SK-N-SH treated with all-trans-retinoic acid at 6 μM for 48 hours (cell line): ENCODE results near the gene TSPAN9.
A peak's percentile ranks its signal among the peaks of the same experiment; 100 is the strongest.

Source experiments
- ATAC-seq: fragments of 200-7000 bp; cut with Tn5 transposase; 3 replicates; pipeline ENCODE4 v1.9.1; 2020; ENCODE audit warnings: mild to moderate bottlenecking, moderate library complexity
- ARNTL ChIP-seq: fragments of 450-650 bp; formaldehyde crosslinking; IDR thresholded peaks from 2 replicates; pipeline ENCODE4 v1.5.0; 2020; ENCODE audit warnings: low read depth, mild to moderate bottlenecking, moderate library complexity, borderline replicate concordance
- BACH2 ChIP-seq: fragments of 250-450 bp; sonication (Bioruptor Pico); IDR thresholded peaks from 2 replicates; pipeline ENCODE4 v1.9.0; 2021; ENCODE audit warnings: mild to moderate bottlenecking, borderline replicate concordance
- CREB5 ChIP-seq: fragments of 250-450 bp; sonication (Bioruptor Pico); IDR thresholded peaks from 2 replicates; pipeline ENCODE4 v1.5.1; 2020; ENCODE audit warnings: low read depth, mild to moderate bottlenecking, moderate library complexity
- CSDC2 ChIP-seq: fragments of 250-450 bp; sonication (Bioruptor Pico); IDR thresholded peaks from 2 replicates; pipeline ENCODE4 v1.5.0; 2020; ENCODE audit warnings: mild to moderate bottlenecking, moderate library complexity
- ESRRG ChIP-seq: fragments of 250-450 bp; sonication (Bioruptor Pico); IDR thresholded peaks from 2 replicates; pipeline ENCODE4 v1.6.1; 2021; ENCODE audit warnings: mild to moderate bottlenecking
- GLIS3 ChIP-seq: fragments of 250-450 bp; sonication (Bioruptor Pico); IDR thresholded peaks from 2 replicates; pipeline ENCODE4 v1.5.0; 2020; ENCODE audit warnings: mild to moderate bottlenecking, moderate library complexity
- ISL1 ChIP-seq: fragments of 250-450 bp; sonication (Bioruptor Pico); IDR thresholded peaks from 2 replicates; pipeline ENCODE4 v2.1.2; 2022; ENCODE audit warnings: mild to moderate bottlenecking, moderate library complexity
- OSR1 ChIP-seq: fragments of 250-450 bp; sonication (Bioruptor Pico); IDR thresholded peaks from 2 replicates; pipeline ENCODE4 v1.8.0; 2022; ENCODE audit warnings: moderate library complexity, mild to moderate bottlenecking, inconsistent platforms
- PATZ1 ChIP-seq: fragments of 250-450 bp; sonication (Bioruptor Pico); IDR thresholded peaks from 2 replicates; pipeline ENCODE4 v1.8.0; 2020; ENCODE audit warnings: mild to moderate bottlenecking, moderate library complexity, borderline replicate concordance
- SNAI2 ChIP-seq: fragments of 250-450 bp; sonication (Bioruptor Pico); IDR thresholded peaks from 2 replicates; pipeline ENCODE4 v1.5.0; 2020; ENCODE audit warnings: mild to moderate bottlenecking, moderate library complexity
- TCF4 ChIP-seq: fragments of 250-450 bp; sonication (Bioruptor Pico); IDR thresholded peaks from 2 replicates; pipeline ENCODE4 v1.8.0; 2021; ENCODE audit warnings: mild to moderate bottlenecking, moderate library complexity, borderline replicate concordance
- TOX ChIP-seq: fragments of 250-450 bp; sonication (Bioruptor Pico); IDR thresholded peaks from 2 replicates; pipeline ENCODE4 v1.8.0; 2021; ENCODE audit warnings: mild to moderate bottlenecking, moderate library complexity, borderline replicate concordance
- ZC3H10 ChIP-seq: fragments of 250-450 bp; sonication (Bioruptor Pico); IDR thresholded peaks from 2 replicates; pipeline ENCODE4 v1.5.1; 2021; ENCODE audit warnings: mild to moderate bottlenecking, moderate library complexity
- ZFP3 ChIP-seq: fragments of 250-450 bp; sonication (Bioruptor Pico); IDR thresholded peaks from 2 replicates; pipeline ENCODE4 v1.5.0; 2020; ENCODE audit warnings: mild to moderate bottlenecking, moderate library complexity
- ZFP30 ChIP-seq: fragments of 450-650 bp; formaldehyde crosslinking; IDR thresholded peaks from 2 replicates; pipeline ENCODE4 v1.5.0; 2022; ENCODE audit warnings: mild to moderate bottlenecking, moderate library complexity
- ZNF70 ChIP-seq: fragments of 450-650 bp; formaldehyde crosslinking; IDR thresholded peaks from 2 replicates; pipeline ENCODE4 v1.5.0; 2020; ENCODE audit warnings: mild to moderate bottlenecking, moderate library complexity
- ZNF8 ChIP-seq: fragments of 450-650 bp; formaldehyde crosslinking; IDR thresholded peaks from 2 replicates; pipeline ENCODE4 v1.5.0; 2020; ENCODE audit warnings: mild to moderate bottlenecking, moderate library complexity
- TF ChIP-seq, protein P1 (sequence below): fragments of 250-450 bp; sonication (Bioruptor Pico); IDR thresholded peaks from 2 replicates; pipeline ENCODE4 v1.5.1; 2021; ENCODE audit warnings: mild to moderate bottlenecking, moderate library complexity
- TF ChIP-seq, protein P2 (sequence below): fragments of 250-450 bp; sonication (Bioruptor Pico); IDR thresholded peaks from 2 replicates; pipeline ENCODE4 v1.5.0; 2020; ENCODE audit warnings: mild to moderate bottlenecking, moderate library complexity
- TF ChIP-seq, protein P3 (sequence below): fragments of 250-450 bp; sonication (Bioruptor Pico); IDR thresholded peaks from 2 replicates; pipeline ENCODE4 v1.8.0; 2021; ENCODE audit warnings: low read depth, mild to moderate bottlenecking, moderate library complexity, borderline replicate concordance

The TSPAN9 gene

GRCh38 chr12:3150931-3151835, 74.0 kb downstream of the TSPAN9 start:
- peak; percentile 27; the same call in 1 of the 3 replicates for ATAC-seq
- no peak for TF ChIP-seq BACH2 (CRISPR knock-in tag)
- TF ChIP-seq, protein P1, sequence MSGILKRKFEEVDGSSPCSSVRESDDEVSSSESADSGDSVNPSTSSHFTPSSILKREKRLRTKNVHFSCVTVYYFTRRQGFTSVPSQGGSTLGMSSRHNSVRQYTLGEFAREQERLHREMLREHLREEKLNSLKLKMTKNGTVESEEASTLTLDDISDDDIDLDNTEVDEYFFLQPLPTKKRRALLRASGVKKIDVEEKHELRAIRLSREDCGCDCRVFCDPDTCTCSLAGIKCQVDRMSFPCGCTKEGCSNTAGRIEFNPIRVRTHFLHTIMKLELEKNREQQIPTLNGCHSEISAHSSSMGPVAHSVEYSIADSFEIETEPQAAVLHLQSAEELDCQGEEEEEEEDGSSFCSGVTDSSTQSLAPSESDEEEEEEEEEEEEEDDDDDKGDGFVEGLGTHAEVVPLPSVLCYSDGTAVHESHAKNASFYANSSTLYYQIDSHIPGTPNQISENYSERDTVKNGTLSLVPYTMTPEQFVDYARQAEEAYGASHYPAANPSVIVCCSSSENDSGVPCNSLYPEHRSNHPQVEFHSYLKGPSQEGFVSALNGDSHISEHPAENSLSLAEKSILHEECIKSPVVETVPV (CRISPR knock-in tag), result no peak
- TF ChIP-seq, protein P2, sequence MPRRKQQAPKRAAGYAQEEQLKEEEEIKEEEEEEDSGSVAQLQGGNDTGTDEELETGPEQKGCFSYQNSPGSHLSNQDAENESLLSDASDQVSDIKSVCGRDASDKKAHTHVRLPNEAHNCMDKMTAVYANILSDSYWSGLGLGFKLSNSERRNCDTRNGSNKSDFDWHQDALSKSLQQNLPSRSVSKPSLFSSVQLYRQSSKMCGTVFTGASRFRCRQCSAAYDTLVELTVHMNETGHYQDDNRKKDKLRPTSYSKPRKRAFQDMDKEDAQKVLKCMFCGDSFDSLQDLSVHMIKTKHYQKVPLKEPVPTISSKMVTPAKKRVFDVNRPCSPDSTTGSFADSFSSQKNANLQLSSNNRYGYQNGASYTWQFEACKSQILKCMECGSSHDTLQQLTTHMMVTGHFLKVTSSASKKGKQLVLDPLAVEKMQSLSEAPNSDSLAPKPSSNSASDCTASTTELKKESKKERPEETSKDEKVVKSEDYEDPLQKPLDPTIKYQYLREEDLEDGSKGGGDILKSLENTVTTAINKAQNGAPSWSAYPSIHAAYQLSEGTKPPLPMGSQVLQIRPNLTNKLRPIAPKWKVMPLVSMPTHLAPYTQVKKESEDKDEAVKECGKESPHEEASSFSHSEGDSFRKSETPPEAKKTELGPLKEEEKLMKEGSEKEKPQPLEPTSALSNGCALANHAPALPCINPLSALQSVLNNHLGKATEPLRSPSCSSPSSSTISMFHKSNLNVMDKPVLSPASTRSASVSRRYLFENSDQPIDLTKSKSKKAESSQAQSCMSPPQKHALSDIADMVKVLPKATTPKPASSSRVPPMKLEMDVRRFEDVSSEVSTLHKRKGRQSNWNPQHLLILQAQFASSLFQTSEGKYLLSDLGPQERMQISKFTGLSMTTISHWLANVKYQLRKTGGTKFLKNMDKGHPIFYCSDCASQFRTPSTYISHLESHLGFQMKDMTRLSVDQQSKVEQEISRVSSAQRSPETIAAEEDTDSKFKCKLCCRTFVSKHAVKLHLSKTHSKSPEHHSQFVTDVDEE (CRISPR knock-in tag), result no peak

GRCh38 chr12:3152011-3152511, 74.9 kb downstream of the TSPAN9 start:
- ATAC-seq, result no peak
- no peak for TF ChIP-seq CREB5 (CRISPR knock-in tag)
- TF ChIP-seq, protein P1 (CRISPR knock-in tag), result no peak
- TF ChIP-seq ISL1, result no peak
- no peak for TF ChIP-seq TOX (CRISPR knock-in tag)
- TF ChIP-seq CSDC2 (CRISPR knock-in tag), result no peak
- no peak for TF ChIP-seq OSR1 (CRISPR knock-in tag)
- no peak for TF ChIP-seq ZFP3 (CRISPR knock-in tag)
- TF ChIP-seq PATZ1 (CRISPR knock-in tag), result no peak
- TF ChIP-seq ZNF8 (CRISPR knock-in tag), result no peak
- TF ChIP-seq ARNTL (CRISPR knock-in tag), result no peak
- TF ChIP-seq, protein P3, sequence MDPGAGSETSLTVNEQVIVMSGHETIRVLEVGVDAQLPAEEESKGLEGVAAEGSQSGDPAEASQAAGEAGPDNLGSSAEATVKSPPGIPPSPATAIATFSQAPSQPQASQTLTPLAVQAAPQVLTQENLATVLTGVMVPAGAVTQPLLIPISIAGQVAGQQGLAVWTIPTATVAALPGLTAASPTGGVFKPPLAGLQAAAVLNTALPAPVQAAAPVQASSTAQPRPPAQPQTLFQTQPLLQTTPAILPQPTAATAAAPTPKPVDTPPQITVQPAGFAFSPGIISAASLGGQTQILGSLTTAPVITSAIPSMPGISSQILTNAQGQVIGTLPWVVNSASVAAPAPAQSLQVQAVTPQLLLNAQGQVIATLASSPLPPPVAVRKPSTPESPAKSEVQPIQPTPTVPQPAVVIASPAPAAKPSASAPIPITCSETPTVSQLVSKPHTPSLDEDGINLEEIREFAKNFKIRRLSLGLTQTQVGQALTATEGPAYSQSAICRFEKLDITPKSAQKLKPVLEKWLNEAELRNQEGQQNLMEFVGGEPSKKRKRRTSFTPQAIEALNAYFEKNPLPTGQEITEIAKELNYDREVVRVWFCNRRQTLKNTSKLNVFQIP (CRISPR knock-in tag), result no peak
- no peak for TF ChIP-seq SNAI2 (CRISPR knock-in tag)
- TF ChIP-seq ZC3H10, result no peak
- no peak for TF ChIP-seq GLIS3 (CRISPR knock-in tag)
- TF ChIP-seq ZFP30 (CRISPR knock-in tag), result no peak
- TF ChIP-seq ESRRG (CRISPR knock-in tag), result no peak
- TF ChIP-seq, protein P2 (CRISPR knock-in tag), result no peak
- no peak for TF ChIP-seq BACH2 (CRISPR knock-in tag)
- TF ChIP-seq ZNF70 (CRISPR knock-in tag), result no peak
- no peak for TF ChIP-seq TCF4
